Ramos (cell line): ENCODE measurements around the gene SCYL1.

ENCODE experiments used
- in situ Hi-C: fragments of 300-500 bp; cut with MboI; formaldehyde crosslinking; loops from one replicate; pipeline ENCODE4 v1.14.3; 2022; ENCODE audit warnings: low sequenced_read_pairs; ENCODE audit not compliant: unreplicated experiment

The SCYL1 gene

GRCh38 chr11:65492637-65493366 is 32.1 kb upstream of the SCYL1 start:
- in situ Hi-C loops = no loop called here

GRCh38 chr11:65493367-65494176 is 31.3 kb upstream of the SCYL1 start:
- in situ Hi-C loops = no loop called here

GRCh38 chr11:65496304-65497140 is 28.4 kb upstream of the SCYL1 start:
- in situ Hi-C loops = no loop called here

GRCh38 chr11:65497141-65498041 is 27.5 kb upstream of the SCYL1 start:
- in situ Hi-C loops = no loop called here

GRCh38 chr11:65498042-65498726 is 26.7 kb upstream of the SCYL1 start:
- in situ Hi-C loops = no loop called here

GRCh38 chr11:65498727-65498976 is 26.2 kb upstream of the SCYL1 start:
- in situ Hi-C loops = no loop called here

GRCh38 chr11:65498977-65499712 is 25.7 kb upstream of the SCYL1 start, which contains the start of gene MALAT1:
MALAT1 (plus strand) TSS chr11:65499045.
- in situ Hi-C loops = no loop called here

GRCh38 chr11:65499713-65500386 is 25.0 kb upstream of the SCYL1 start:
- in situ Hi-C loops = no loop called here

GRCh38 chr11:65500387-65501185 is 24.3 kb upstream of the SCYL1 start:
- in situ Hi-C loops = no loop called here

GRCh38 chr11:65501186-65501471 is 23.8 kb upstream of the SCYL1 start:
- in situ Hi-C loops = no loop called here

- in situ Hi-C loops = no loop called here
These were observed 23.2 kb upstream of the SCYL1 start for GRCh38 chr11:65501472-65502273.

GRCh38 chr11:65502274-65502554 is 22.7 kb upstream of the SCYL1 start:
- in situ Hi-C loops = no loop called here

- in situ Hi-C loops = no loop called here
These were observed 22.1 kb upstream of the SCYL1 start for GRCh38 chr11:65502555-65503367.

- in situ Hi-C loops = no loop called here
These were observed 21.4 kb upstream of the SCYL1 start for GRCh38 chr11:65503368-65503948.

- in situ Hi-C loops = no loop called here
These were observed 20.8 kb upstream of the SCYL1 start for GRCh38 chr11:65503949-65504673.
